SK-N-SH (cell line): ENCODE measurements around the gene FASTKD3. TPM values are rescaled to one million over a fixed set of nuclear protein-coding genes. Genes with fewer than 3 reads are reported as not detected.

Experiments used
- CTCF ChIA-PET: fragments of 300-600, 350-600 bp; formaldehyde crosslinking; extraction: SDS; loops from one replicate; lab custom pipeline; 2021; lab: Yijun Ruan, JAX
- POLR2A ChIA-PET: fragments of 350-600 bp; sonication (Branson Sonifier 250); formaldehyde crosslinking; extraction: SDS; loops from one replicate; lab custom pipeline; 2020; ENCODE audit warnings: antibody characterized with exemption, inconsistent platforms; lab: Yijun Ruan, JAX
- DNase-seq: peaks from one replicate; pipeline ENCODE4 v3.0.0; 2012
- H2AFZ ChIP-seq: fragments of 200-600 bp; sonication (generic); 2 replicates; pipeline ENCODE4 v1.8.1; 2016; ENCODE audit warnings: antibody characterized with exemption, mild to moderate bottlenecking, low read depth
- H3F3A ChIP-seq: fragments of 200-600 bp; sonication (generic); replicated peaks from 2 replicates; pipeline ENCODE3; 2016; ENCODE audit warnings: antibody characterized with exemption, mild to moderate bottlenecking; ENCODE audit not compliant: insufficient read depth
- H3K27ac ChIP-seq, 2 experiments: fragments of 200-500 bp in 1 of 2; fragments of 200-600 bp in 1 of 2; sonication (Bioruptor generic) in 1 of 2; sonication (generic), shearing (Covaris generic) in 1 of 2; 2 replicates each; pipeline versions ENCODE4 v1.5.1 to v1.6.1; 2014 to 2016; ENCODE audit warnings: low read depth in 2 of 2, inconsistent platforms in 1 of 2, low read length in 1 of 2, mild to moderate bottlenecking in 1 of 2, mixed read lengths in 1 of 2
- H3K27me3 ChIP-seq: fragments of 200-600 bp; sonication (generic), shearing (Covaris generic); 2 replicates; pipeline ENCODE4 v1.6.1; 2016; ENCODE audit warnings: mixed run types; ENCODE audit not compliant: insufficient read depth
- H3K36me3 ChIP-seq, 2 experiments: fragments of 200-500 bp in 1 of 2; fragments of 200-600 bp in 1 of 2; sonication (Bioruptor generic) in 1 of 2; sonication (generic) in 1 of 2; replicated peaks in 1 of 2; 2 replicates each; pipeline versions ENCODE3 to v1.5.1; 2014 to 2016; ENCODE audit warnings: low read length in 1 of 2, mild to moderate bottlenecking in 1 of 2; ENCODE audit not compliant: insufficient read depth in 2 of 2, control insufficient read depth in 1 of 2
- H3K4me1 ChIP-seq, 2 experiments: fragments of 200-500 bp in 1 of 2; fragments of 200-600 bp in 1 of 2; sonication (Bioruptor generic) in 1 of 2; sonication (generic), shearing (Covaris generic) in 1 of 2; 2 replicates each; pipeline versions ENCODE4 v1.5.1 to v1.6.1; 2014 to 2016; ENCODE audit warnings: low read depth in 1 of 2, low read length in 1 of 2, mixed run types in 1 of 2; ENCODE audit not compliant: insufficient read depth in 2 of 2, control insufficient read depth in 1 of 2
- H3K4me2 ChIP-seq: fragments of 200-600 bp; sonication (generic), shearing (Covaris generic); 2 replicates; pipeline ENCODE4 v1.6.1; 2017; ENCODE audit warnings: mixed run types
- H3K4me3 ChIP-seq, 2 experiments: fragments of 200-500 bp in 1 of 2; fragments of 200-600 bp in 1 of 2; sonication (Bioruptor generic) in 1 of 2; sonication (generic), shearing (Covaris generic) in 1 of 2; 2 replicates each; pipeline versions ENCODE4 v1.5.1 to v1.8.1; 2014 to 2016; ENCODE audit warnings: low read depth in 2 of 2, inconsistent platforms in 1 of 2, low read length in 1 of 2, mild to moderate bottlenecking in 1 of 2, mixed read lengths in 1 of 2, moderate library complexity in 1 of 2
- H3K79me2 ChIP-seq: fragments of 200-600 bp; sonication (generic); 2 replicates; pipeline ENCODE4 v1.8.1; 2017; ENCODE audit warnings: mild to moderate bottlenecking; ENCODE audit not compliant: insufficient read depth
- H3K9ac ChIP-seq: fragments of 200-600 bp; sonication (generic); 2 replicates; pipeline ENCODE4 v1.6.1; 2017; ENCODE audit warnings: mixed run types
- H3K9me2 ChIP-seq: fragments of 200-600 bp; sonication (generic); 2 replicates; pipeline ENCODE4 v1.6.1; 2017; ENCODE audit warnings: mixed run types
- H3K9me3 ChIP-seq: fragments of 200-600 bp; sonication (generic); 2 replicates; pipeline ENCODE4 v1.6.1; 2017; ENCODE audit warnings: mixed run types, mild to moderate bottlenecking, moderate library complexity
- H4K20me1 ChIP-seq: fragments of 200-600 bp; sonication (generic); 2 replicates; pipeline ENCODE4 v1.6.1; 2017; ENCODE audit warnings: mild to moderate bottlenecking, mixed run types; ENCODE audit not compliant: insufficient read depth
- EZH2phosphoT487 ChIP-seq: fragments of 200-600 bp; sonication (generic); IDR thresholded peaks from 2 replicates; pipeline ENCODE4 v1.6.1; 2017; ENCODE audit warnings: low read depth, mixed run types, mild to moderate bottlenecking, antibody characterized with exemption, moderate library complexity, borderline replicate concordance
- FOSL2 ChIP-seq: IDR thresholded peaks from 2 replicates; pipeline ENCODE4 v1.4.0; 2012; ENCODE audit warnings: low read depth, mild to moderate bottlenecking, moderate library complexity, borderline replicate concordance
- FOXJ3 ChIP-seq: sonication (generic); formaldehyde crosslinking; IDR thresholded peaks from 2 replicates; pipeline ENCODE4 v1.5.1; 2020; ENCODE audit warnings: mild to moderate bottlenecking, missing genetic modification reagents
- FOXM1 ChIP-seq: IDR thresholded peaks from 2 replicates; pipeline ENCODE4 v1.4.0; 2012; ENCODE audit warnings: low read depth, mild to moderate bottlenecking
- GATA2 ChIP-seq: sonication (generic); formaldehyde crosslinking; IDR thresholded peaks from 2 replicates; pipeline ENCODE4 v1.5.0; 2020; ENCODE audit warnings: mild to moderate bottlenecking, missing genetic modification reagents
- MXI1 ChIP-seq: IDR thresholded peaks from 2 replicates; pipeline ENCODE4 v1.6.1; 2012; ENCODE audit warnings: mild to moderate bottlenecking, low read depth, low read length, improper control_type of control experiment
- NRF1 ChIP-seq: IDR thresholded peaks from 2 replicates; pipeline ENCODE4 v1.6.1; 2012; ENCODE audit warnings: low read depth, mild to moderate bottlenecking, low read length
- RXRA ChIP-seq: IDR thresholded peaks from 2 replicates; pipeline ENCODE4 v1.4.0; 2012; ENCODE audit warnings: low read depth, mild to moderate bottlenecking, borderline replicate concordance
- SIN3A ChIP-seq: IDR thresholded peaks from 2 replicates; pipeline ENCODE4 v1.6.1; 2012; ENCODE audit warnings: low read depth, mild to moderate bottlenecking, low read length, moderate library complexity, borderline replicate concordance
- TAF1 ChIP-seq: IDR thresholded peaks from 2 replicates; pipeline ENCODE4 v1.6.1; 2012; ENCODE audit warnings: low read depth, mild to moderate bottlenecking, low read length, moderate library complexity, borderline replicate concordance
- TCF12 ChIP-seq: IDR thresholded peaks from 2 replicates; pipeline ENCODE4 v1.4.0; 2012
- WGBS: methylation state at CpG from one replicate; pipeline ENCODE4 v1.1.6; 2017; ENCODE audit warnings: low lambda C conversion rate; 5-methylcytosine and 5-hydroxymethylcytosine counted together
- polyA plus RNA-seq, 3 experiments: library from polyadenylated mRNA; depleted of rRNA; stranded (reverse); fragments of >200 nt; gene quantifications; 2 replicates each; pipeline ENCODE4 v1.2.3, GENCODE V29; 2012
- TF ChIP-seq, protein P1 (sequence below): fragments of 150-350 bp; IDR thresholded peaks from 2 replicates; pipeline ENCODE4 v1.6.1; 2017; ENCODE audit warnings: antibody characterized with exemption, low read length, low read depth, borderline replicate concordance
- TF ChIP-seq, protein P2 (sequence below): IDR thresholded peaks from 2 replicates; pipeline ENCODE4 v1.4.0; 2012; ENCODE audit warnings: low read depth, borderline replicate concordance
- TF ChIP-seq, protein P3 (sequence below): IDR thresholded peaks from 2 replicates; pipeline ENCODE4 v1.4.0; 2012; ENCODE audit warnings: low read depth, borderline replicate concordance
- TF ChIP-seq, protein P4 (sequence below): IDR thresholded peaks from 2 replicates; pipeline ENCODE4 v1.6.1; 2012; ENCODE audit warnings: mild to moderate bottlenecking, low read depth, low read length, moderate library complexity
- TF ChIP-seq, protein P5 (sequence below): IDR thresholded peaks from 2 replicates; pipeline ENCODE4; 2012

FASTKD3 gene
- polyA plus RNA-seq, 1 of the 3 experiments (the other 2 are of a cell fraction): 5.4 TPM

GRCh38 chr5:7871653-7872052 is 2.8 kb upstream of the FASTKD3 start:
- Histone ChIP-seq H3K4me3 (no peak overlapping the region), H3K4me2 (no peak overlapping the region), H3K4me1 (peaks cover 0 to 12% of the 10 kb centered on the region in 2 experiments; a peak in 2 of 4 replicates), H3K9ac (no peak overlapping the region), H3K27ac (no peak overlapping the region), H4K20me1 (peaks cover 20% of the 10 kb centered on the region), H3K36me3 (peaks cover 28 to 49% of the 10 kb centered on the region in 2 experiments), H3K79me2 (peaks cover 91% of the 10 kb centered on the region), H3F3A (no peaks in the 10 kb centered on the region), H3K9me3 (no peaks in the 10 kb centered on the region), H3K9me2 (no peaks in the 10 kb centered on the region), H2AFZ (no peak overlapping the region), H3K27me3 (no peaks in the 10 kb centered on the region)
- TF ChIP-seq TAF1 (no peak), RXRA (no peak), TCF12 (no peak), FOXM1 (no peak), NRF1 (no peak), MXI1 (no peak), EZH2phosphoT487 (no peak)
- TF ChIP-seq, protein P1, sequence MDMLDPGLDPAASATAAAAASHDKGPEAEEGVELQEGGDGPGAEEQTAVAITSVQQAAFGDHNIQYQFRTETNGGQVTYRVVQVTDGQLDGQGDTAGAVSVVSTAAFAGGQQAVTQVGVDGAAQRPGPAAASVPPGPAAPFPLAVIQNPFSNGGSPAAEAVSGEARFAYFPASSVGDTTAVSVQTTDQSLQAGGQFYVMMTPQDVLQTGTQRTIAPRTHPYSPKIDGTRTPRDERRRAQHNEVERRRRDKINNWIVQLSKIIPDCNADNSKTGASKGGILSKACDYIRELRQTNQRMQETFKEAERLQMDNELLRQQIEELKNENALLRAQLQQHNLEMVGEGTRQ: no peak
- TF ChIP-seq, protein P2, sequence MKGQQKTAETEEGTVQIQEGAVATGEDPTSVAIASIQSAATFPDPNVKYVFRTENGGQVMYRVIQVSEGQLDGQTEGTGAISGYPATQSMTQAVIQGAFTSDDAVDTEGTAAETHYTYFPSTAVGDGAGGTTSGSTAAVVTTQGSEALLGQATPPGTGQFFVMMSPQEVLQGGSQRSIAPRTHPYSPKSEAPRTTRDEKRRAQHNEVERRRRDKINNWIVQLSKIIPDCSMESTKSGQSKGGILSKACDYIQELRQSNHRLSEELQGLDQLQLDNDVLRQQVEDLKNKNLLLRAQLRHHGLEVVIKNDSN: no peak
- POLR2A ChIA-PET: no interaction called here
- no peak for DNase-seq
- WGBS: 92% methylated on average over 2 of the region's 2 CpGs
- CTCF ChIA-PET: interaction anchor here (4.3 kb wide), 1 partner anchor 15 kb away, joined by 21 read pairs; no protein-coding TSS in a partner anchor

DNA sequence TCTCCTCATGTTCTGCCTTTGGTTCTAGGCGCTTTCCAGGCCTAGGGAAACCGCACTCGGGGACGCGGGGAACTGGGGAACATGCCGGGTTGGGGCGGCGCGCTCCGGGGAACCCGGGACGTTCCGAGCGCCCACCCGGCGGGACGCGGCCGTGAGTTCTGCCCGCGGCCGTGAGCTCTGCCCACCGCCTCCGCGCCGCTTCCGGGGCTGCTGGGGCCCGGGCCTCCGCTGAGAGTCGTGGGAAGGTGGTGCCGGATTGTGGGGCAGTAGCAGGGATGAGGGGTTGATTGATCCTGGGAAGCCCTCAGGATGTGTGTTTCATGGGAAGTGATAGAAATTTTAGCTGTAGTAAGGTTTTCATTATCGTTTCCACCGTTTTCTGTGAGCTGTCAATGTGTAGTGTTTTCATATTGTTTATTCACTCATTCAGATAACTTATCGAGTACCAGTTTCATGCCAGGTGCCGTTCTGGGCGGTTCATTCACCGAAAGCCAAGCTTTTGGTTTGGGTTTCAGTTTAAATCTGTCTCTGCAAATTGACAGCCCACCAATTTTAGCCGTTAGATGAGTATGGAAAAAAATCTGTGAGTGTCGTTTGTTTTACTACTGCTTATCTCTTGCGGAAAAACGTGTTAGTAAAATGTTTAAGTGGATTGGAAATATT is 774 bp upstream of the FASTKD3 start:
- Histone ChIP-seq H3K4me2 (peak overlapping the region; percentile 82), H3K4me1 (peaks cover 0 to 12% of the 10 kb centered on the region in 2 experiments; a peak in 2 of 4 replicates), H3K79me2 (peaks cover 92% of the 10 kb centered on the region), H3K27ac (peak overlapping the region; percentile 47 to 55; a peak in 2 of 4 replicates), H3K9me2 (no peaks in the 10 kb centered on the region), H3F3A (no peaks in the 10 kb centered on the region), H4K20me1 (peaks cover 20% of the 10 kb centered on the region), H3K9ac (peak overlapping the region; percentile 79), H3K36me3 (peaks cover 20 to 47% of the 10 kb centered on the region in 2 experiments), H2AFZ (peak overlapping the region; percentile 86), H3K4me3 (peak overlapping the region; percentile 84 to 96), H3K9me3 (no peaks in the 10 kb centered on the region), H3K27me3 (no peaks in the 10 kb centered on the region)
- ChIA-PET CTCF (interaction anchor here (1.0 to 5.3 kb wide), 4 partner anchors 8 to 17 kb away, joined by 3 to 34 read pairs (median 12); no protein-coding TSS in a partner anchor), POLR2A (no interaction called here)
- DNase-seq: peak; percentile 63
- WGBS: 2% methylated on average over 32 of the region's 41 CpGs
- TF ChIP-seq SIN3A: no peak
- TF ChIP-seq FOSL2: no peak
- TF ChIP-seq TAF1: no peak
- TF ChIP-seq, protein P1: no peak
- no peak for TF ChIP-seq GATA2
- no peak for TF ChIP-seq FOXJ3 (CRISPR knock-in tag)
- TF ChIP-seq, protein P3, sequence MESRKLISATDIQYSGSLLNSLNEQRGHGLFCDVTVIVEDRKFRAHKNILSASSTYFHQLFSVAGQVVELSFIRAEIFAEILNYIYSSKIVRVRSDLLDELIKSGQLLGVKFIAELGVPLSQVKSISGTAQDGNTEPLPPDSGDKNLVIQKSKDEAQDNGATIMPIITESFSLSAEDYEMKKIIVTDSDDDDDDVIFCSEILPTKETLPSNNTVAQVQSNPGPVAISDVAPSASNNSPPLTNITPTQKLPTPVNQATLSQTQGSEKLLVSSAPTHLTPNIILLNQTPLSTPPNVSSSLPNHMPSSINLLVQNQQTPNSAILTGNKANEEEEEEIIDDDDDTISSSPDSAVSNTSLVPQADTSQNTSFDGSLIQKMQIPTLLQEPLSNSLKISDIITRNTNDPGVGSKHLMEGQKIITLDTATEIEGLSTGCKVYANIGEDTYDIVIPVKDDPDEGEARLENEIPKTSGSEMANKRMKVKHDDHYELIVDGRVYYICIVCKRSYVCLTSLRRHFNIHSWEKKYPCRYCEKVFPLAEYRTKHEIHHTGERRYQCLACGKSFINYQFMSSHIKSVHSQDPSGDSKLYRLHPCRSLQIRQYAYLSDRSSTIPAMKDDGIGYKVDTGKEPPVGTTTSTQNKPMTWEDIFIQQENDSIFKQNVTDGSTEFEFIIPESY: no peak
- no peak for TF ChIP-seq RXRA
- TF ChIP-seq, protein P4, sequence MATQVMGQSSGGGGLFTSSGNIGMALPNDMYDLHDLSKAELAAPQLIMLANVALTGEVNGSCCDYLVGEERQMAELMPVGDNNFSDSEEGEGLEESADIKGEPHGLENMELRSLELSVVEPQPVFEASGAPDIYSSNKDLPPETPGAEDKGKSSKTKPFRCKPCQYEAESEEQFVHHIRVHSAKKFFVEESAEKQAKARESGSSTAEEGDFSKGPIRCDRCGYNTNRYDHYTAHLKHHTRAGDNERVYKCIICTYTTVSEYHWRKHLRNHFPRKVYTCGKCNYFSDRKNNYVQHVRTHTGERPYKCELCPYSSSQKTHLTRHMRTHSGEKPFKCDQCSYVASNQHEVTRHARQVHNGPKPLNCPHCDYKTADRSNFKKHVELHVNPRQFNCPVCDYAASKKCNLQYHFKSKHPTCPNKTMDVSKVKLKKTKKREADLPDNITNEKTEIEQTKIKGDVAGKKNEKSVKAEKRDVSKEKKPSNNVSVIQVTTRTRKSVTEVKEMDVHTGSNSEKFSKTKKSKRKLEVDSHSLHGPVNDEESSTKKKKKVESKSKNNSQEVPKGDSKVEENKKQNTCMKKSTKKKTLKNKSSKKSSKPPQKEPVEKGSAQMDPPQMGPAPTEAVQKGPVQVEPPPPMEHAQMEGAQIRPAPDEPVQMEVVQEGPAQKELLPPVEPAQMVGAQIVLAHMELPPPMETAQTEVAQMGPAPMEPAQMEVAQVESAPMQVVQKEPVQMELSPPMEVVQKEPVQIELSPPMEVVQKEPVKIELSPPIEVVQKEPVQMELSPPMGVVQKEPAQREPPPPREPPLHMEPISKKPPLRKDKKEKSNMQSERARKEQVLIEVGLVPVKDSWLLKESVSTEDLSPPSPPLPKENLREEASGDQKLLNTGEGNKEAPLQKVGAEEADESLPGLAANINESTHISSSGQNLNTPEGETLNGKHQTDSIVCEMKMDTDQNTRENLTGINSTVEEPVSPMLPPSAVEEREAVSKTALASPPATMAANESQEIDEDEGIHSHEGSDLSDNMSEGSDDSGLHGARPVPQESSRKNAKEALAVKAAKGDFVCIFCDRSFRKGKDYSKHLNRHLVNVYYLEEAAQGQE: no peak
- TF ChIP-seq, protein P5, sequence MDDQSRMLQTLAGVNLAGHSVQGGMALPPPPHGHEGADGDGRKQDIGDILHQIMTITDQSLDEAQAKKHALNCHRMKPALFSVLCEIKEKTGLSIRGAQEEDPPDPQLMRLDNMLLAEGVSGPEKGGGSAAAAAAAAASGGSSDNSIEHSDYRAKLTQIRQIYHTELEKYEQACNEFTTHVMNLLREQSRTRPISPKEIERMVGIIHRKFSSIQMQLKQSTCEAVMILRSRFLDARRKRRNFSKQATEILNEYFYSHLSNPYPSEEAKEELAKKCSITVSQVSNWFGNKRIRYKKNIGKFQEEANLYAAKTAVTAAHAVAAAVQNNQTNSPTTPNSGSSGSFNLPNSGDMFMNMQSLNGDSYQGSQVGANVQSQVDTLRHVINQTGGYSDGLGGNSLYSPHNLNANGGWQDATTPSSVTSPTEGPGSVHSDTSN: no peak
